Tibial nerve (tissue), 4 donors: ENCODE measurements around the gene NR2E1.

Experiments used
- CTCF ChIP-seq, 5 experiments: fragments of 200-600 bp in 3 of 5; fragments of 450-650 bp in 2 of 5; sonication (generic) in 3 of 5; IDR thresholded peaks; one replicate each; pipeline ENCODE4 v1.5.1; 2016 to 2019; ENCODE audit warnings: antibody characterized with exemption in 5 of 5, mild to moderate bottlenecking in 3 of 5, moderate library complexity in 2 of 5
- EP300 ChIP-seq, 2 donors: sonication (generic); formaldehyde crosslinking; IDR thresholded peaks; one replicate each; pipeline ENCODE4 v1.6.1; 2017; ENCODE audit warnings: antibody characterized with exemption in 2 of 2, mild to moderate bottlenecking in 1 of 2
- POLR2A ChIP-seq, 2 donors: fragments of 450-650 bp; IDR thresholded peaks; one replicate each; pipeline ENCODE4 v1.6.1; 2017; ENCODE audit warnings: antibody characterized with exemption in 2 of 2, mild to moderate bottlenecking in 2 of 2, moderate library complexity in 2 of 2

- TF ChIP-seq CTCF (IDR thresholded peaks at IDR 0.05) (no peak), EP300 (IDR thresholded peaks at IDR 0.05) (no peak), POLR2A (IDR thresholded peaks at IDR 0.05) (no peak)
Observed at GRCh38 chr6:108176281-108177089, 10.7 kb downstream of the NR2E1 start.
